Vagina (tissue), 2 donors: ENCODE measurements around the gene GTF3C1.

Experiments
- CTCF ChIP-seq, 3 experiments: fragments of 450-650 bp in 2 of 3; fragments of 200-600 bp in 1 of 3; sonication (generic) in 1 of 3; IDR thresholded peaks; one replicate each; pipeline ENCODE4 v1.5.1; 2017 to 2019; ENCODE audit warnings: antibody characterized with exemption in 3 of 3, mild to moderate bottlenecking in 2 of 3, moderate library complexity in 2 of 3
- POLR2A ChIP-seq, 2 donors: fragments of 450-650 bp; IDR thresholded peaks; one replicate each; pipeline ENCODE4 v1.6.1; 2017; ENCODE audit warnings: antibody characterized with exemption in 2 of 2, mild to moderate bottlenecking in 2 of 2, moderate library complexity in 2 of 2

DNA sequence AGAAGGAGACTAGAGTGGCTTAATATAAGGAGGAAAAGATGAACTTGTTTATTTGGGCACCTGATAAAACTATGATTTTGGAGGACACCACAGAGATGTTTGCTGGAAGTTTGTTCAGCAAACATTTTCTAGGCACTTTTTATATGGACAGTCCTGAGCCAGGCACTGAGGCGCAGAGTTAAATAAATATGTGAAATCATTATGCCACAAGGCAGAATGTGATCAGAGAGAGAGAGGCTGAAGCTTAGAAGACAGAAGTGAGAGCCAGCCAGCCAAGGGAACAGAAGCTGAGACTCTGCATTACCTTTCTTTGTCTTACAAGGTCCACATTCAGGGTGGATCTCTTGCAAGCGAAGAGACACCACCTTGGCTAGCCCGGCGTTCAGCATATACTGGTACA, 21.4 kb downstream of the GTF3C1 start:
- TF ChIP-seq CTCF (IDR thresholded peaks at IDR 0.05) (no peak), POLR2A (IDR thresholded peaks at IDR 0.05) (no peak)
